ENCODE data around the gene ATP5PO.

DNA sequence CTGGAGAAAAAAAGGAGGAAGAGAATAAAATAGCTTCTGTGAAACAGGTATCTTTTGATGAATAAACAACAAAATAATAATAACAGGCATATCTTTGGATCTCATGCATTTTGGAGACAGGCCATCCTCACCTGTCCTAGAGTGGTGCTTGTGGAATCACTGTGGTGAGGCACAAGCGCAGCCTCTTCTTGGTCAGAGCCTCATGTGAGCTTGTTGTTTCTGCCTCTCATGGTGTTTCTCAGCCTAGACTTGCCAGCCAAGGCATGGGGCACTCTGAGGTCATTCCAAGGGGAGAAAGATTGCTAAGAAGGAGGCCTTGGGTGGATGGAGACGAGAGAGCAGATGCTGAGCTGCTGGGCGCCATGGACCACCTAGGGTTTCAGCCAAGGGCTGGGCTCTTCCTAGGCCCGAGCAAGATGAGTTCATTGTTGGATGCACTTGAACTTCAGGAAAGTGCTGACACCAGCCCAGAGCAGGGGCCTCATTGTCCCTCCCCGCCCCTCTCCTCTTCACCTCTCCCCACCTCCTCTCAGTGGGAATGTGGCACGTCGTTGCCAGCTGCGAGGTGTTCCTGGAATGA is 49.5 kb downstream of the ATP5PO start:
- TF ChIP-seq, protein P1, sequence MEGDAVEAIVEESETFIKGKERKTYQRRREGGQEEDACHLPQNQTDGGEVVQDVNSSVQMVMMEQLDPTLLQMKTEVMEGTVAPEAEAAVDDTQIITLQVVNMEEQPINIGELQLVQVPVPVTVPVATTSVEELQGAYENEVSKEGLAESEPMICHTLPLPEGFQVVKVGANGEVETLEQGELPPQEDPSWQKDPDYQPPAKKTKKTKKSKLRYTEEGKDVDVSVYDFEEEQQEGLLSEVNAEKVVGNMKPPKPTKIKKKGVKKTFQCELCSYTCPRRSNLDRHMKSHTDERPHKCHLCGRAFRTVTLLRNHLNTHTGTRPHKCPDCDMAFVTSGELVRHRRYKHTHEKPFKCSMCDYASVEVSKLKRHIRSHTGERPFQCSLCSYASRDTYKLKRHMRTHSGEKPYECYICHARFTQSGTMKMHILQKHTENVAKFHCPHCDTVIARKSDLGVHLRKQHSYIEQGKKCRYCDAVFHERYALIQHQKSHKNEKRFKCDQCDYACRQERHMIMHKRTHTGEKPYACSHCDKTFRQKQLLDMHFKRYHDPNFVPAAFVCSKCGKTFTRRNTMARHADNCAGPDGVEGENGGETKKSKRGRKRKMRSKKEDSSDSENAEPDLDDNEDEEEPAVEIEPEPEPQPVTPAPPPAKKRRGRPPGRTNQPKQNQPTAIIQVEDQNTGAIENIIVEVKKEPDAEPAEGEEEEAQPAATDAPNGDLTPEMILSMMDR (IDR thresholded peaks at IDR 0.05), result no peak
- no peak for TF ChIP-seq POLR2A (IDR thresholded peaks at IDR 0.05)

All from uterus (tissue), 2 donors.